Liver (tissue), 3 donors: ENCODE data around the gene SPDEF.

Experiments
- EGR1 ChIP-seq, 2 donors: IDR thresholded peaks; 2 replicates each; pipeline ENCODE4 v1.6.1; 2016 to 2018; ENCODE audit warnings: antibody characterized with exemption in 2 of 2, low read depth in 2 of 2
- FOXA2 ChIP-seq: IDR thresholded peaks from 2 replicates; pipeline ENCODE4 v1.6.1; 2016; ENCODE audit warnings: antibody characterized with exemption
- GABPA ChIP-seq, 2 donors: IDR thresholded peaks in 1 of 2; conservative IDR thresholded peaks in 1 of 2; 2 replicates each; pipeline ENCODE4 v1.6.1; 2016; ENCODE audit warnings: antibody characterized with exemption in 2 of 2, mild to moderate bottlenecking in 1 of 2, moderate library complexity in 1 of 2
- JUND ChIP-seq, 2 donors: IDR thresholded peaks; 2 replicates each; pipeline ENCODE4 v1.6.1; 2016; ENCODE audit warnings: antibody characterized with exemption in 2 of 2
- RAD21 ChIP-seq, 2 donors: IDR thresholded peaks; 2 replicates each; pipeline ENCODE4 v1.6.1; 2016; ENCODE audit warnings: antibody characterized with exemption in 2 of 2, mild to moderate bottlenecking in 2 of 2
- SP1 ChIP-seq: IDR thresholded peaks from 2 replicates; pipeline ENCODE4 v1.6.1; 2018; ENCODE audit warnings: antibody characterized with exemption, mild to moderate bottlenecking
- TAF1 ChIP-seq: conservative IDR thresholded peaks from 2 replicates; pipeline ENCODE4 v1.6.1; 2016; ENCODE audit warnings: antibody characterized with exemption, mild to moderate bottlenecking
- YY1 ChIP-seq: IDR thresholded peaks from 2 replicates; pipeline ENCODE4 v1.6.1; 2016; ENCODE audit warnings: antibody characterized with exemption, mild to moderate bottlenecking
- ZBTB33 ChIP-seq: IDR thresholded peaks from 2 replicates; pipeline ENCODE4 v1.6.1; 2016; ENCODE audit warnings: antibody characterized with exemption
- TF ChIP-seq, protein P1 (sequence below): fragments of 150-350 bp; IDR thresholded peaks from 2 replicates; pipeline ENCODE4 v1.5.1; 2017; ENCODE audit warnings: improper control_type of control experiment, low read depth, low read length; ENCODE audit not compliant: missing input control
- TF ChIP-seq, protein P2 (sequence below): IDR thresholded peaks from 2 replicates; pipeline ENCODE4 v1.6.1; 2016; ENCODE audit warnings: antibody characterized with exemption
- TF ChIP-seq, protein P3 (sequence below): IDR thresholded peaks from 2 replicates; pipeline ENCODE4 v1.6.1; 2016; ENCODE audit warnings: antibody characterized with exemption, mild to moderate bottlenecking
- donor health status: healthy.
- donor health status: healthy.

DNA sequence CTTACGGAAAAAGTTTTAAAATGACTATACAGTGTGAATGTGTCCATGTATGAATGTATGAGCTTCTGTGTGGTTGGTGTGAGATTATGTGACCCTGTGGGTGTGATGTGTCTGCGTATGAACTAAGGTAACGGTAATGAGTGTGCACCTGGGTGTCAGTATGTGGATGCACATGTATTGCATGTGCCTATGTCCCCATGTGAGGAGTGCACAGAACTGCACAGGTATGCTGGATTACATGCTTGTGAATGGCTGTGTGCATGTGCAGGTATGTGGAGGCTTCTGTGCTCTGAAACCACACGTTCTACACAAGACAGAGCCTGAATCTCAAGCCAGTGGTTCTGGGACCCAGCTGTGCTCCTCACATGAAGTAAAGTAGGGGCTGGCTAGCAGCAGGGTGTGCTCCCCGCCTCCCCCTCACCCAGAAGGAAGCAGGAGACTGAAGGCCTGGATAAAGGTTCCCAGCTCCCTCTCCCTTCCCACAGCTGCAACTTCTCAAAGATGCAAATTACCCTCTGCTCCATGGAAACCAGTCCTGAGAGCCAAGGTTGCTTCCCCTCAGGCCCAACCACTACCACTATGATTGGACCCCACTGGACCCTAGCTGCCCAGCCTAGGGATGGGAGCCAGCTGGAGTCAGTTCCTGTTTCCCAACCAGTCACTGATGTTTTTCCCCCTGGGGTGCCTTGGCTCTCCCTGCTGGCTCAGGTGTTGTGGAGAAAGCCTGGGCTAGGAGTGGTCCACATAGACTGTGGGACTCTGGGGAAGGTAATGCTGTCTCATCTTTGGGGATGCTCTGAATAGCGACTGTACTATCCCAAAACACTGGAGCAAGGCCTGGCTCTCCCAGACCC is 24.8 kb upstream of the SPDEF start:
- TF ChIP-seq, protein P1, sequence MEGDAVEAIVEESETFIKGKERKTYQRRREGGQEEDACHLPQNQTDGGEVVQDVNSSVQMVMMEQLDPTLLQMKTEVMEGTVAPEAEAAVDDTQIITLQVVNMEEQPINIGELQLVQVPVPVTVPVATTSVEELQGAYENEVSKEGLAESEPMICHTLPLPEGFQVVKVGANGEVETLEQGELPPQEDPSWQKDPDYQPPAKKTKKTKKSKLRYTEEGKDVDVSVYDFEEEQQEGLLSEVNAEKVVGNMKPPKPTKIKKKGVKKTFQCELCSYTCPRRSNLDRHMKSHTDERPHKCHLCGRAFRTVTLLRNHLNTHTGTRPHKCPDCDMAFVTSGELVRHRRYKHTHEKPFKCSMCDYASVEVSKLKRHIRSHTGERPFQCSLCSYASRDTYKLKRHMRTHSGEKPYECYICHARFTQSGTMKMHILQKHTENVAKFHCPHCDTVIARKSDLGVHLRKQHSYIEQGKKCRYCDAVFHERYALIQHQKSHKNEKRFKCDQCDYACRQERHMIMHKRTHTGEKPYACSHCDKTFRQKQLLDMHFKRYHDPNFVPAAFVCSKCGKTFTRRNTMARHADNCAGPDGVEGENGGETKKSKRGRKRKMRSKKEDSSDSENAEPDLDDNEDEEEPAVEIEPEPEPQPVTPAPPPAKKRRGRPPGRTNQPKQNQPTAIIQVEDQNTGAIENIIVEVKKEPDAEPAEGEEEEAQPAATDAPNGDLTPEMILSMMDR, result no peak
- TF ChIP-seq RAD21 (IDR thresholded peaks at IDR 0.05) (no peak), JUND (IDR thresholded peaks at IDR 0.05) (no peak), FOXA2 (no peak), ZBTB33 (no peak), EGR1 (IDR thresholded peaks at IDR 0.05; ENCODE audit: low read depth in 2 of 2) (no peak), TAF1 (no peak), YY1 (no peak), SP1 (no peak), GABPA (IDR thresholded peaks at IDR 0.05 in 1 of 2, conservative IDR thresholded peaks at IDR 0.05 in 1 of 2) (no peak)
- TF ChIP-seq, protein P2, sequence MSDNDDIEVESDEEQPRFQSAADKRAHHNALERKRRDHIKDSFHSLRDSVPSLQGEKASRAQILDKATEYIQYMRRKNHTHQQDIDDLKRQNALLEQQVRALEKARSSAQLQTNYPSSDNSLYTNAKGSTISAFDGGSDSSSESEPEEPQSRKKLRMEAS, result no peak
- TF ChIP-seq, protein P3, sequence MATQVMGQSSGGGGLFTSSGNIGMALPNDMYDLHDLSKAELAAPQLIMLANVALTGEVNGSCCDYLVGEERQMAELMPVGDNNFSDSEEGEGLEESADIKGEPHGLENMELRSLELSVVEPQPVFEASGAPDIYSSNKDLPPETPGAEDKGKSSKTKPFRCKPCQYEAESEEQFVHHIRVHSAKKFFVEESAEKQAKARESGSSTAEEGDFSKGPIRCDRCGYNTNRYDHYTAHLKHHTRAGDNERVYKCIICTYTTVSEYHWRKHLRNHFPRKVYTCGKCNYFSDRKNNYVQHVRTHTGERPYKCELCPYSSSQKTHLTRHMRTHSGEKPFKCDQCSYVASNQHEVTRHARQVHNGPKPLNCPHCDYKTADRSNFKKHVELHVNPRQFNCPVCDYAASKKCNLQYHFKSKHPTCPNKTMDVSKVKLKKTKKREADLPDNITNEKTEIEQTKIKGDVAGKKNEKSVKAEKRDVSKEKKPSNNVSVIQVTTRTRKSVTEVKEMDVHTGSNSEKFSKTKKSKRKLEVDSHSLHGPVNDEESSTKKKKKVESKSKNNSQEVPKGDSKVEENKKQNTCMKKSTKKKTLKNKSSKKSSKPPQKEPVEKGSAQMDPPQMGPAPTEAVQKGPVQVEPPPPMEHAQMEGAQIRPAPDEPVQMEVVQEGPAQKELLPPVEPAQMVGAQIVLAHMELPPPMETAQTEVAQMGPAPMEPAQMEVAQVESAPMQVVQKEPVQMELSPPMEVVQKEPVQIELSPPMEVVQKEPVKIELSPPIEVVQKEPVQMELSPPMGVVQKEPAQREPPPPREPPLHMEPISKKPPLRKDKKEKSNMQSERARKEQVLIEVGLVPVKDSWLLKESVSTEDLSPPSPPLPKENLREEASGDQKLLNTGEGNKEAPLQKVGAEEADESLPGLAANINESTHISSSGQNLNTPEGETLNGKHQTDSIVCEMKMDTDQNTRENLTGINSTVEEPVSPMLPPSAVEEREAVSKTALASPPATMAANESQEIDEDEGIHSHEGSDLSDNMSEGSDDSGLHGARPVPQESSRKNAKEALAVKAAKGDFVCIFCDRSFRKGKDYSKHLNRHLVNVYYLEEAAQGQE, result no peak
